Nephron (organoid): ENCODE results near the gene GLT6D1.
A peak's percentile ranks its signal among the peaks of the same experiment; 100 is the strongest.

Experiments
- H3K27ac Mint-ChIP-seq, 3 experiments: 2 replicates each; pipeline ENCODE4 v1.8.0; 2020; ENCODE audit warnings: mixed read lengths in 3 of 3, mild to moderate bottlenecking in 2 of 3, moderate library complexity in 1 of 3
- H3K27me3 Mint-ChIP-seq: 2 replicates; pipeline ENCODE4 v1.8.0; 2021; ENCODE audit warnings: low read depth, mild to moderate bottlenecking, moderate library complexity, mixed read lengths
- H3K36me3 Mint-ChIP-seq: 2 replicates; pipeline ENCODE4 v1.8.0; 2020; ENCODE audit warnings: low read depth, mixed read lengths
- H3K4me1 Mint-ChIP-seq: 2 replicates; pipeline ENCODE4 v1.8.0; 2020; ENCODE audit warnings: mixed read lengths
- H3K4me3 Mint-ChIP-seq, 3 experiments: 2 replicates each; pipeline ENCODE4 v1.8.0; 2020; ENCODE audit warnings: mild to moderate bottlenecking in 3 of 3, mixed read lengths in 3 of 3, moderate library complexity in 2 of 3
- H3K9me3 Mint-ChIP-seq: 2 replicates; pipeline ENCODE4 v1.8.0; 2020; ENCODE audit warnings: mixed read lengths
- TF ChIP-seq, protein P1 (sequence below), 3 experiments: fragments of 200-600 bp; sonication (generic); IDR thresholded peaks; one replicate each; pipeline ENCODE4 v1.5.0; 2021; ENCODE audit warnings: antibody characterized with exemption in 3 of 3; ENCODE audit not compliant: unreplicated experiment in 3 of 3

Gene GLT6D1

DNA sequence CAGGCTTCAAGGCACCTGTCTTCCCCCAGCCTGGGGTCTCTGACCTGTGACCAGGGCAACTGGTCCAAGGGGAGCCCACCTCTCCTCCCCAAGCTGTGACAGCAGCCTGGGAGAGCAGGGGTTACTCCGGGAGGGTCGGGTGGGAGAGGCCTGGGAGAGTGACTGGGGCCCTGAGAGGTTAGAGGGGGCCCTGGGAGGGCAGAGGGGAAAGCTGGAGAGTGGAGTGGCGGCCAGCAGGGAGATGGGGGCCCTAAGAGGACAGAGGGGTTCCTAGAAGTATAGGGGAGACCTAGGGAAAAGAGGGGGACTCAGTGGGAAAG is 24.1 kb upstream of the GLT6D1 start:
- Mint-ChIP-seq H3K27ac (no peak overlapping the region), H3K9me3 (no peaks in the 10 kb centered on the region), H3K36me3 (no peaks in the 10 kb centered on the region), H3K4me1 (peaks cover 19% of the 10 kb centered on the region), H3K4me3 (no peak overlapping the region), H3K27me3 (no peaks in the 10 kb centered on the region)
- TF ChIP-seq, protein P1, sequence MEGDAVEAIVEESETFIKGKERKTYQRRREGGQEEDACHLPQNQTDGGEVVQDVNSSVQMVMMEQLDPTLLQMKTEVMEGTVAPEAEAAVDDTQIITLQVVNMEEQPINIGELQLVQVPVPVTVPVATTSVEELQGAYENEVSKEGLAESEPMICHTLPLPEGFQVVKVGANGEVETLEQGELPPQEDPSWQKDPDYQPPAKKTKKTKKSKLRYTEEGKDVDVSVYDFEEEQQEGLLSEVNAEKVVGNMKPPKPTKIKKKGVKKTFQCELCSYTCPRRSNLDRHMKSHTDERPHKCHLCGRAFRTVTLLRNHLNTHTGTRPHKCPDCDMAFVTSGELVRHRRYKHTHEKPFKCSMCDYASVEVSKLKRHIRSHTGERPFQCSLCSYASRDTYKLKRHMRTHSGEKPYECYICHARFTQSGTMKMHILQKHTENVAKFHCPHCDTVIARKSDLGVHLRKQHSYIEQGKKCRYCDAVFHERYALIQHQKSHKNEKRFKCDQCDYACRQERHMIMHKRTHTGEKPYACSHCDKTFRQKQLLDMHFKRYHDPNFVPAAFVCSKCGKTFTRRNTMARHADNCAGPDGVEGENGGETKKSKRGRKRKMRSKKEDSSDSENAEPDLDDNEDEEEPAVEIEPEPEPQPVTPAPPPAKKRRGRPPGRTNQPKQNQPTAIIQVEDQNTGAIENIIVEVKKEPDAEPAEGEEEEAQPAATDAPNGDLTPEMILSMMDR (IDR thresholded peaks at IDR 0.05; ENCODE audit: unreplicated experiment in 3 of 3), result no peak

DNA sequence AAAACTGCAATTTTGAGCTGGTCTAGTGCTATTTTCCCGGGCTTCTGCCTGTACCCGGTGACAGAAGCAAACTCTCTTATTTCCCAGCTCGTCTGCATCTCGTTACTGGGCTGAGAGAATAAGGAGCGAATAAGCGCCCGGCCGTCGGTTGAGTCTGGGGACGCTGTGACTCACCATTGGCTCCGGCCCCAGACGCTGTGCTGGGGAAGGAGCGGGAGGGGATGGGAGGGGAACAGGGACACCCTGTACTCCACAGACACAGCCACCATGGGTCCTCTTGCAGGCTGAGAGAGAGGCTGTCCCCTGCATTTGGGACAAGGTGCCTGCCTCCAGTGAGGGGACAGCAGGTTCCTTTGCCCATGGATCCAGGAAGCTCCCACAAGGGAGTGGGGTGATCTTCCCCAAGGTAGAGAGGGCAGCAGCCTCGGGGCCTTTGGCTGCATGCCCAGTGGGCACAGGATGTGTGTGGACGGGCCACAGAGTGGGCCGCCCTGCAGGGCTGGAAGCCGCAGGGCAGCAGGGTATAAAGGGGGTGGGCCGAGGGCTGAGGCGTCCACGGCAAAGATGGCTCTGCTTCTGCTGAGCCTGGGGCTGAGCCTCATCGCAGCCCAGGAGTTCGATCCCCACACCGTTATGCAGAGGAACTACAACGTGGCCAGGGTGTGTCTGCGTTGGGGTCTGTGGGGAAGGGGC is 23.6 kb upstream of the GLT6D1 start, which contains the start of gene LCN9:
Gene LCN9, plus strand, starts transcription at position 552 of the 693 bp plus-strand sequence. Its CDS starts 13 bp downstream, at position 565.
- TF ChIP-seq, protein P1 (IDR thresholded peaks at IDR 0.05; ENCODE audit: unreplicated experiment in 3 of 3), result no peak
- Mint-ChIP-seq H3K4me3 (no peak within 1 kb of the TSS), H3K27me3 (no peaks in the 10 kb centered on the region), H3K27ac (peak within 1 kb of the TSS; percentile 77 to 92 (median 81)), H3K9me3 (peaks cover 2% of the 10 kb centered on the region), H3K4me1 (peaks cover 19% of the 10 kb centered on the region), H3K36me3 (no peaks in the 10 kb centered on the region)

DNA sequence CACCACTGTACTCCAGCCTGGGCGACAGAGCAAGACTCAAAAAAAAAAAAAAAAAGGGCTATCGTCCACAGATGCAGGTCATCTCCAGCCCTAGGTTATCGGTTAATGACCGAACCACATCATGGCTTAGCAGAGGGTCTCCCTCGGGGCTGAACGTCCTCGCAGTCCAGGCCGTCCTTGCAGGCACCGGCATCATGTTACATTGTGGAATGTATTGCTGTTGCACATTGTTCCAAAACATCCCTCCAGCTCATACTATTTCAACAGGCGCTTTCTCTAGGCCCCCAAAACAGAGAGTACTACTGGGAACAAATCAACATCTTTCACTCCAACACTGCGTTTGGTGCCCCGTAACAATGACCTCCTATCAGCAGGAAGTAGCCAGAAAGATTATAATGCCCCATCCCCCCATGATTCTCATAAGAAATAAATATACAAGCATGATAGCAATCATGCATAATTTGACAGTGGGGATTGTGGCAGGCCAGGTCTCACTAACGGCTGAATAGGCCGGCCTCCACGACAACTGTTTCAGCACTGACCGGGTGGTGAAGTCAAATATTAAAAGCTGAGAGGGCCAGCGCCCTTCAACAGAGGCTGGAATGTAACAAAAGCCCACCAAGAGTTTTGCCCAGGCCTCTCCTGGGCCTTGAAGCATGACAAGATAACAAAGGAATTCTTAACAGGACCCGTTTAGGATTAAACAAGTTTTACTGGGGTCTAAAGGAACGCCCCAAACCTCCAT is 22.6 kb upstream of the GLT6D1 start:
- Mint-ChIP-seq H3K27ac (peak overlapping the region; percentile 77 to 92 (median 81)), H3K36me3 (no peaks in the 10 kb centered on the region), H3K4me3 (no peak overlapping the region), H3K27me3 (no peaks in the 10 kb centered on the region), H3K4me1 (peaks cover 19% of the 10 kb centered on the region), H3K9me3 (peaks cover 3% of the 10 kb centered on the region)
- TF ChIP-seq, protein P1 (IDR thresholded peaks at IDR 0.05; ENCODE audit: unreplicated experiment in 3 of 3), result no peak

DNA sequence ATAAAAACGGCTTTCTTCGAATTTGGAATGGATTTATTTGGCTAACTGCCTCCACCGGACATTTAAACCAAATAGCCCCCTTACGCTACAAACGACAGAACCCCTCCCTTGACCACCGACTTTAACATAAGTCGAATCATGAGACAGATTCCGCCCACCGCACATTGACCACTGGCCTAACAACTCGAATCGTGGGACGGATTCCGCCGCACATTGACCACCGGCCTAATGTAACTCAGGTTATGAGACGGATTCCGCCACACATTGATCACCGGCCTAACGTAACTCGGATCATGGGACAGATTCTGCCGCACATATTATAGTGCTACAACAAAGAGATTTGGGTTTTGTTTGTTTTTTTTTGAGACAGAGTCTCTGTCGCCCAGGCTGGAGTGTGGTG is 21.1 kb upstream of the GLT6D1 start:
- Mint-ChIP-seq H3K27ac (no peak overlapping the region), H3K4me1 (peaks cover 15% of the 10 kb centered on the region), H3K9me3 (peaks cover 3% of the 10 kb centered on the region), H3K36me3 (no peaks in the 10 kb centered on the region), H3K4me3 (no peak overlapping the region), H3K27me3 (no peaks in the 10 kb centered on the region)
- TF ChIP-seq, protein P1 (IDR thresholded peaks at IDR 0.05; ENCODE audit: unreplicated experiment in 3 of 3), result no peak

DNA sequence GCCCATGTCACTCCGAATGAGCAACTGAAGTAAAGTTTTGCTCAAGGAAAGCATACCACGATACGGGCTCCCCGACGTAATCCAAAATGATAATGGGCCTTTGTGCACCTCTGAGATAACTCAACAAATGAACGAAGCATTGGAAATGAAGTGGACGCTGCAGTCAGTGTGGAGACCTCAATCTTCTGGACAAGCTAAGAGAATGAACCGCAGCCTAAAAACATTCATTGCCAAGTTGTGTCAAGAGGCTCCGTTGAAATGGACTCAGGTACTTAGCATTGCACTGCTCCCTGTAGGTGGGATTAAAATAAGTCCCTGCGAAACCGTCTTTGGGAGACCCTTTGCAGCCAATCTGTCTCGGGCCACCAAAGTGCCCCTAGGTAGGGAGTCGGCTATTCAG is 19.9 kb upstream of the GLT6D1 start:
- no peaks in the 10 kb centered on the region for H3K36me3 Mint-ChIP-seq
- H3K4me1 Mint-ChIP-seq, result peaks cover 15% of the 10 kb centered on the region
- H3K27me3 Mint-ChIP-seq, result no peaks in the 10 kb centered on the region
- TF ChIP-seq, protein P1 (IDR thresholded peaks at IDR 0.05; ENCODE audit: unreplicated experiment in 3 of 3), result no peak
- H3K27ac Mint-ChIP-seq, result no peak overlapping the region
- H3K9me3 Mint-ChIP-seq, result peaks cover 6% of the 10 kb centered on the region
- no peak overlapping the region for H3K4me3 Mint-ChIP-seq
